Right lung (tissue), 10 donors: ENCODE results near the gene SUZ12. TPM values are rescaled to one million over a fixed set of nuclear protein-coding genes. Genes with fewer than 3 reads are reported as not detected.
A peak's percentile ranks its signal among the peaks of the same experiment; 100 is the strongest.
"Not testable (repeated sequence)": the region's sequence is repeated elsewhere in the genome, so short reads cannot be mapped to it uniquely, and the experiment has no call there.

Experiments used
- DNase-seq, 2 donors: peaks; one replicate each; pipeline ENCODE4 v3.0.0-alpha.2; 2013
- long read RNA-seq, 8 donors: transcript quantifications; one replicate each; lab custom pipeline, GENCODE V29; 2026
- polyA plus RNA-seq, 5 donors: library from polyadenylated mRNA; unstranded; fragments of 120-200 nt; gene quantifications; one replicate each; pipeline versions ENCODE4 v1.2.1 to v1.2.3, GENCODE V29; 2013; ENCODE audit warnings: inconsistent platforms in 1 of 5, low replicate concordance in 1 of 5; ENCODE audit not compliant: insufficient read length in 5 of 5, insufficient read depth in 1 of 5

The SUZ12 gene
- 10 to 100 TPM; 31.0 to 51.0 (median 46.4) TPM for polyA plus RNA-seq
- long read RNA-seq, donor 1, full-length matches to known transcripts: 10 of 16 reads
- long read RNA-seq, donor 1, partial matches to known transcripts: 6 of 16 reads
- long read RNA-seq, donor 1, other reads (novel, unspliced or antisense): 0 of 16 reads
- long read RNA-seq, donor 2, full-length matches to known transcripts: 6 of 6 reads
- long read RNA-seq, donor 2, partial matches to known transcripts: 0 of 6 reads
- long read RNA-seq, donor 2, other reads (novel, unspliced or antisense): 0 of 6 reads
- long read RNA-seq, donor 3, full-length matches to known transcripts: 5 of 5 reads
- long read RNA-seq, donor 3, partial matches to known transcripts: 0 of 5 reads
- long read RNA-seq, donor 3, other reads (novel, unspliced or antisense): 0 of 5 reads
- long read RNA-seq, donor 4, full-length matches to known transcripts: 5 of 5 reads
- long read RNA-seq, donor 4, partial matches to known transcripts: 0 of 5 reads
- long read RNA-seq, donor 4, other reads (novel, unspliced or antisense): 0 of 5 reads
- long read RNA-seq, donor 5, full-length matches to known transcripts: 11 of 16 reads
- long read RNA-seq, donor 5, partial matches to known transcripts: 5 of 16 reads
- long read RNA-seq, donor 5, other reads (novel, unspliced or antisense): 0 of 16 reads
- long read RNA-seq, donor 6, full-length matches to known transcripts: 5 of 5 reads
- long read RNA-seq, donor 6, partial matches to known transcripts: 0 of 5 reads
- long read RNA-seq, donor 6, other reads (novel, unspliced or antisense): 0 of 5 reads
- long read RNA-seq, donor 7, full-length matches to known transcripts: 6 of 6 reads
- long read RNA-seq, donor 7, partial matches to known transcripts: 0 of 6 reads
- long read RNA-seq, donor 7, other reads (novel, unspliced or antisense): 0 of 6 reads
- long read RNA-seq, donor 8, full-length matches to known transcripts: 3 of 8 reads
- long read RNA-seq, donor 8, partial matches to known transcripts: 5 of 8 reads
- long read RNA-seq, donor 8, other reads (novel, unspliced or antisense): 0 of 8 reads

- DNase-seq: peak; percentile 90 to 91
Measured at GRCh38 chr17:31936615-31937609, at the start of gene SUZ12. Gene SUZ12, plus strand, starts transcription at chr17:31937007. Its CDS starts 240 bp downstream, at chr17:31937247.

GRCh38 chr17:31888124-31888523, 48.7 kb upstream of the SUZ12 start:
- DNase-seq: no peak

- no peak for DNase-seq
Measured at GRCh38 chr17:31900877-31901276, 35.9 kb upstream of the SUZ12 start.

GRCh38 chr17:31902693-31903092, 34.1 kb upstream of the SUZ12 start:
- DNase-seq: no peak

GRCh38 chr17:31903401-31903800, 33.4 kb upstream of the SUZ12 start:
- no peak for DNase-seq

- DNase-seq: peak; percentile 62 to 66
Measured at GRCh38 chr17:31907342-31907962, 29.4 kb upstream of the SUZ12 start.

- no peak for DNase-seq
Measured at GRCh38 chr17:31908386-31908785, 28.4 kb upstream of the SUZ12 start.

GRCh38 chr17:31912705-31913104, 24.1 kb upstream of the SUZ12 start:
- DNase-seq: not testable (repeated sequence)

- DNase-seq: no peak
Measured at GRCh38 chr17:31915456-31916100, 21.2 kb upstream of the SUZ12 start.

GRCh38 chr17:31916491-31917064, 20.2 kb upstream of the SUZ12 start:
- DNase-seq: no peak

- no peak for DNase-seq
Measured at GRCh38 chr17:31917065-31917529, 19.7 kb upstream of the SUZ12 start.

GRCh38 chr17:31917721-31918120, 19.1 kb upstream of the SUZ12 start:
- DNase-seq: not testable (repeated sequence)

GRCh38 chr17:31918701-31919128, 18.1 kb upstream of the SUZ12 start:
- no peak for DNase-seq

GRCh38 chr17:31919802-31920525, 16.8 kb upstream of the SUZ12 start:
- DNase-seq: no peak

- no peak for DNase-seq
Measured at GRCh38 chr17:31926100-31926729, 10.6 kb upstream of the SUZ12 start.

- no peak for DNase-seq
Measured at GRCh38 chr17:31931756-31932155, 5.1 kb upstream of the SUZ12 start.

GRCh38 chr17:31935512-31935911, 1.3 kb upstream of the SUZ12 start:
- DNase-seq: no peak
